Measurements from ENCODE around the gene FARS2. TPM values are rescaled to one million over a fixed set of nuclear protein-coding genes. Genes with fewer than 3 reads are reported as not detected.
A peak's percentile ranks its signal among the peaks of the same experiment; 100 is the strongest.

FARS2 gene
- total RNA-seq, 1 experiment from 2014 or later: 17.8 TPM

DNA sequence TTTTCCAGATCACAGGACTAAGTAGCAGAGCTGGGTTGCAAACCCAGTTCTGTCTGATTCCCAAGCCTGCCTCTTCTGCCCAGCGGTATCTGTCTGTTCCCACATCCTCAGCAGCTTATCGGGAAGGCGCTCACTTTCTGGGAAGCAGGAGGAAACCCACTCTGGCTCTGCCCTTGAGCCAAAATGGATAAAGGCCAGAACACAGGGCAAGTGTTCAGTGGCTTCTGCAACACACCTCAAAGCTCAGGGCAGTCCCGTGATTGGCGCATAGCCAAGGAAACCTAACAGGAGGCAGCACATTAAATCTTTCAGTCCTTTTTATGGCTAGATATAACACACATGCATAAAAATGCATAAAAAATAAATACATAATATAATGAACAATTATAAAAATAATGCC lies 483.2 kb downstream of the FARS2 start:
- no peak overlapping the region for H3K4me3 ChIP-seq (ENCODE audit: low read depth, low read length, poor library complexity, severe bottlenecking)
- H3K27ac ChIP-seq (ENCODE audit: low read depth, low read length, poor library complexity, severe bottlenecking): no peak overlapping the region
- H3K4me1 ChIP-seq (ENCODE audit: insufficient read depth, low read length, poor library complexity, severe bottlenecking): peaks cover 14% of the 10 kb centered on the region
- ChIA-PET CTCF (interaction anchor here (0.5 kb wide), 1 partner anchor 387 kb away, joined by 7 read pairs; no protein-coding TSS in a partner anchor), POLR2A (ENCODE audit: low non-redundant PET) (no interaction called here)
- intact Hi-C loops (cut with micrococcal nuclease; ENCODE audit: unreplicated experiment): no loop called here
- H3K27me3 ChIP-seq (replicated peaks; ENCODE audit: insufficient read depth, low read depth, low read length, poor library complexity): no peaks in the 10 kb centered on the region
- BruUV-seq (replicated peaks): no TSS peak
- no peaks in the 10 kb centered on the region for H3K36me3 ChIP-seq (ENCODE audit: insufficient read depth, low read length, poor library complexity, severe bottlenecking)
- no peaks in the 10 kb centered on the region for H3K9me3 ChIP-seq (ENCODE audit: low read depth, low read length, poor library complexity, severe bottlenecking)
- TF ChIP-seq, protein P1, sequence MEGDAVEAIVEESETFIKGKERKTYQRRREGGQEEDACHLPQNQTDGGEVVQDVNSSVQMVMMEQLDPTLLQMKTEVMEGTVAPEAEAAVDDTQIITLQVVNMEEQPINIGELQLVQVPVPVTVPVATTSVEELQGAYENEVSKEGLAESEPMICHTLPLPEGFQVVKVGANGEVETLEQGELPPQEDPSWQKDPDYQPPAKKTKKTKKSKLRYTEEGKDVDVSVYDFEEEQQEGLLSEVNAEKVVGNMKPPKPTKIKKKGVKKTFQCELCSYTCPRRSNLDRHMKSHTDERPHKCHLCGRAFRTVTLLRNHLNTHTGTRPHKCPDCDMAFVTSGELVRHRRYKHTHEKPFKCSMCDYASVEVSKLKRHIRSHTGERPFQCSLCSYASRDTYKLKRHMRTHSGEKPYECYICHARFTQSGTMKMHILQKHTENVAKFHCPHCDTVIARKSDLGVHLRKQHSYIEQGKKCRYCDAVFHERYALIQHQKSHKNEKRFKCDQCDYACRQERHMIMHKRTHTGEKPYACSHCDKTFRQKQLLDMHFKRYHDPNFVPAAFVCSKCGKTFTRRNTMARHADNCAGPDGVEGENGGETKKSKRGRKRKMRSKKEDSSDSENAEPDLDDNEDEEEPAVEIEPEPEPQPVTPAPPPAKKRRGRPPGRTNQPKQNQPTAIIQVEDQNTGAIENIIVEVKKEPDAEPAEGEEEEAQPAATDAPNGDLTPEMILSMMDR (conservative IDR thresholded peaks at IDR 0.05; ENCODE audit: low read depth, low read length): no peak
- TF ChIP-seq EZH2 (IDR thresholded peaks at IDR 0.05; ENCODE audit: borderline replicate concordance, low read depth, low read length, poor library complexity, severe bottlenecking): no peak
- DNase-seq (ENCODE audit: low spot score): no peak

DNA sequence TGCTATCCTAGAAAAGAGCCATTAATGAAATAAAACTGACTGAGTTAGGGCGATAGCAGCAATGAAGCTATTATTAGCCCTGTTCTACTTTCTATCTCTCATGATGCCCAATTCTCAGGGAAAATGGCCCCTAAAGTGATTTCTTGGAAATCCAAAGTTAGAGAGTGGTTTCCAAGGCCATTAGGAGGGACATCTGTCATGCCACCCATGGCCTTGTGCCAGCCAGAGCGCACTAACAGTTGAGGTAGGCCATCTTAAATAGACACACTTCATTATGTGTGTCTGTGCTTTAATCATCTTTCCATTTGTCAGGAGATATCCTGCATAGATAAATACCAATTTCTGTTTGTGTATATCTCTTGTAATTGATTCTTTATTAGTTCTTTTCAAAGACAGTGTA lies 483.8 kb downstream of the FARS2 start:
- H3K27ac ChIP-seq (ENCODE audit: low read depth, low read length, poor library complexity, severe bottlenecking): no peak overlapping the region
- no peaks in the 10 kb centered on the region for H3K36me3 ChIP-seq (ENCODE audit: insufficient read depth, low read length, poor library complexity, severe bottlenecking)
- DNase-seq (ENCODE audit: low spot score): no peak
- CTCF ChIA-PET: no interaction called here
- no peaks in the 10 kb centered on the region for H3K27me3 ChIP-seq (replicated peaks; ENCODE audit: insufficient read depth, low read depth, low read length, poor library complexity)
- peaks cover 18% of the 10 kb centered on the region for H3K4me1 ChIP-seq (ENCODE audit: insufficient read depth, low read length, poor library complexity, severe bottlenecking)
- no peak overlapping the region for H3K4me3 ChIP-seq (ENCODE audit: low read depth, low read length, poor library complexity, severe bottlenecking)
- POLR2A ChIA-PET (ENCODE audit: low non-redundant PET): no interaction called here
- TF ChIP-seq, protein P1 (conservative IDR thresholded peaks at IDR 0.05; ENCODE audit: low read depth, low read length): no peak
- no peak for TF ChIP-seq EZH2 (IDR thresholded peaks at IDR 0.05; ENCODE audit: borderline replicate concordance, low read depth, low read length, poor library complexity, severe bottlenecking)
- intact Hi-C loops (cut with micrococcal nuclease; ENCODE audit: unreplicated experiment): no loop called here
- H3K9me3 ChIP-seq (ENCODE audit: low read depth, low read length, poor library complexity, severe bottlenecking): no peaks in the 10 kb centered on the region
- no TSS peak for BruUV-seq (replicated peaks)

DNA sequence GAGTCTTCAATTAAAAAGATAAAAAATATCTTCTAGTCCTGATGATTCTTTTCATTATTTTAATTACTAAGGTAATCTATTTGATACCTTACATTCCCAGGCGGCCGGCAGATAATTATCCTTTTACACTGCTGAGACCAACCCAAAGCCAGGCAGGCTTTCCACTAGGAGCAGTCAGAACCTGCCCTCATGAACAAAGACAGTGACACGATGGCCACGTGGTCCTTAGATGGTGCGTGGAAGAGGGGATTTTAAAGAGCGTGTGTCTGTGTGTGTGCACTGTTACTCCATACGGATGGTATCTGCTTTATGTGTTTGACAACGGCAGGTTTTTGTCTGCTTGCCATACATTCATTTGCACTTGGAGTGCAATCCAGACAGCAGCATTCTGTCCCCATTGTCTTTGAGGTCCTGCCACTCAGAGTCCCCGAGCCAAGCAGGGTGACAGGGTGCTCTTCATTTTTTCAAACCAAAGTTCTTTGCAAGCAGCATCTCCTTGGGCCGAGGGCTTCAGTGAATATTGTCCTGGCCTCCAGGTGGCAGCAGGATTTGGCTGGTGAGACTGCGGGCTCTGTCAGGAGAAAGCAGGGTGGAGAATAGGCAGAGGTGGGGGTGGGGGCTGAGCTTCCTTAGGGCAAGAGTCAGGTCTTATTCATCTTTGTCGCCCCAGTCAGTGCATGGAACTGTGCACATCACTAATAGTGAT lies 484.9 kb downstream of the FARS2 start:
- BruUV-seq (replicated peaks): no TSS peak
- Histone ChIP-seq H3K4me1 (ENCODE audit: insufficient read depth, low read length, poor library complexity, severe bottlenecking) (peaks cover 19% of the 10 kb centered on the region), H3K27ac (ENCODE audit: low read depth, low read length, poor library complexity, severe bottlenecking) (no peak overlapping the region), H3K9me3 (ENCODE audit: low read depth, low read length, poor library complexity, severe bottlenecking) (no peaks in the 10 kb centered on the region), H3K4me3 (ENCODE audit: low read depth, low read length, poor library complexity, severe bottlenecking) (no peak overlapping the region), H3K36me3 (ENCODE audit: insufficient read depth, low read length, poor library complexity, severe bottlenecking) (no peaks in the 10 kb centered on the region), H3K27me3 (replicated peaks; ENCODE audit: insufficient read depth, low read depth, low read length, poor library complexity) (no peaks in the 10 kb centered on the region)
- peak; percentile 45 for DNase-seq (ENCODE audit: low spot score)
- ChIA-PET POLR2A (ENCODE audit: low non-redundant PET) (no interaction called here), CTCF (no interaction called here)
- intact Hi-C loops (cut with micrococcal nuclease; ENCODE audit: unreplicated experiment): no loop called here
- no peak for TF ChIP-seq EZH2 (IDR thresholded peaks at IDR 0.05; ENCODE audit: borderline replicate concordance, low read depth, low read length, poor library complexity, severe bottlenecking)
- TF ChIP-seq, protein P1 (conservative IDR thresholded peaks at IDR 0.05; ENCODE audit: low read depth, low read length): peak; percentile 60

Measured in A673 (cell line).